Activated CD4-positive, alpha-beta memory T cell treated with anti-CD3 and anti-CD28 coated beads for 36 hours (primary cell): Measurements from ENCODE around the gene HADHA. TPM values are rescaled to one million over a fixed set of nuclear protein-coding genes. Genes with fewer than 3 reads are reported as not detected.
A peak's percentile ranks its signal among the peaks of the same experiment; 100 is the strongest.

Experiments
- CTCF ChIA-PET: fragments of 350-600 bp; sonication (Branson Sonifier 250); formaldehyde crosslinking; loops from one replicate; lab custom pipeline; 2021; ENCODE audit warnings: antibody characterized with exemption, inconsistent platforms; lab: Charles Lee
- POLR2A ChIA-PET: fragments of 350-600 bp; sonication (Branson Sonifier 250); formaldehyde crosslinking; loops from one replicate; lab custom pipeline; 2021; ENCODE audit warnings: antibody characterized with exemption; lab: Charles Lee
- DNase-seq: peaks from one replicate; pipeline ENCODE4 v3.0.0-alpha.2; 2020
- H3K27ac Mint-ChIP-seq: one replicate; pipeline ENCODE4 v1.8.0; 2021; ENCODE audit warnings: mixed read lengths
- H3K27me3 Mint-ChIP-seq: one replicate; pipeline ENCODE4 v1.8.0; 2021; ENCODE audit warnings: mixed read lengths
- H3K36me3 Mint-ChIP-seq: one replicate; pipeline ENCODE4 v1.8.0; 2021; ENCODE audit warnings: mixed read lengths
- H3K4me1 Mint-ChIP-seq: one replicate; pipeline ENCODE4 v1.8.0; 2021; ENCODE audit warnings: low read depth, mixed read lengths
- H3K4me3 Mint-ChIP-seq: one replicate; pipeline ENCODE4 v1.8.0; 2021; ENCODE audit warnings: mild to moderate bottlenecking, mixed read lengths
- H3K9me3 Mint-ChIP-seq: one replicate; pipeline ENCODE4 v1.8.0; 2021; ENCODE audit warnings: mixed read lengths
- intact Hi-C: fragments of 100-400 bp; cut with micrococcal nuclease; formaldehyde crosslinking; loops from one replicate; pipeline ENCODE4 v1.15.1; 2023
- total RNA-seq, 2 experiments: library from RNA; stranded (reverse); gene quantifications; one replicate each; pipeline ENCODE4 v1.2.3, GENCODE V29; 2021

Gene HADHA
- 100 to 1,000 TPM; 129 to 130 TPM for total RNA-seq

DNA sequence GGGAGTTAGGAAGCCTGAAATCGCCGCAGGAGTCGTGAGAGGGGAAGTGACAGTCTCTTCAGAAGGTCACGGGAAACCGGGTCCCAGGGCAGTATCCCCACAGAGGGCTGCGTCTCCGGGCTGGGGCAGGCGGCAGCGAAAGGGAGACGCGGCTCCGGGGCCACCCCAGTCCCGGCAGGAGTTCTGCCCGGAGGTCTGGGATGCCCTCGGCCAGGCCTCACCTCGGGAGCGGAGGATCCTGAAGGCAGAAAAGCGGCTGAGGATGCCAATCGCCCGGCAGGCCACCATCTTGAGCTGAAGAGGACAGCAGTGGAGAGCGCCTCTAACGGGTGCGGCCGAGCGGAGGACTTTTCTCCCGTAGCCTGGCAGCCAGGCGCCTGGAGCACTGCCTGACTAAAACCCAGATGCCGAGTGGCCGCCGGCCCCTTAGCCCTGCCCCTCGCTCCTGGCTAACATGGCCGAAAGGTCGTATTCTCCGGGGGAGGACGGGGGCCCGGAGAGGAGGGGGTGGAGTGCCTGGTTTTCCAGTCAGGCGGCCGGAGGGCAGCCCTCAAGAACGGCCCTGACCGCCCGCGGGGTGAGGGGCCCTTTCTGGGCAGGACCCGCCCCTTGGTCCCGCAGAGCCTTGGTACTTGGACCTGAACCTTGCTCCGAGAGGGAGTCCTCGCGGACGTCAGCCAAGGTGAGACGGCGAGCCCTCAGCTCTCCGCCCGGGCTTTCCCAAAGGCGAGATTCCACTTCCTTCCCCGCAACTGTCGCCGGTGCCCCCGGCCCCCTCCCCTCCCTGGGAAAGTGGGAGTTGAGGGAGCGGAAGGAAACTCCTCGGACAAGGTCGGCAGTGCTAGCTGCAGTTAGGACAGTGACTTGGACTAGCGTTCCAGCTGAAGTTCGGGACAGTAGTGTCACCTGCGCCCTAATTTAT is at the start of gene HADHA, which contains the start of gene HADHB:
Gene HADHA, minus strand, starts transcription at position 324 of the 922 bp plus-strand sequence. Its CDS starts 36 bp downstream, at position 288.
Gene HADHB, plus strand, starts transcription at position 631 of the 922 bp plus-strand sequence. CDS start 9,316 bp downstream, outside the sequence.
- peaks cover 10% of the 10 kb centered on the region for H3K36me3 Mint-ChIP-seq
- intact Hi-C loops, result loop anchor here (2.0 to 10.0 kb wide), 6 partner anchors 47 to 366 kb away; partner anchors contain the start of genes ASXL2 and RAB10
- H3K4me1 Mint-ChIP-seq, result peaks cover 48% of the 10 kb centered on the region
- CTCF ChIA-PET, result interaction anchor here (0.7 to 3.5 kb wide), 8 partner anchors 33 to 333 kb away, joined by 3 to 15 read pairs (median 5); partner anchors contain the start of gene ADGRF3
- POLR2A ChIA-PET, result interaction anchor here (0.6 to 4.0 kb wide), 8 partner anchors 16 to 891 kb away, joined by 3 to 34 read pairs (median 3); partner anchors contain the start of genes ADGRF3 and SELENOI
- DNase-seq, result peak; percentile 90
- no peaks in the 10 kb centered on the region for H3K9me3 Mint-ChIP-seq
- H3K4me3 Mint-ChIP-seq, result peak within 1 kb of the TSS; percentile 98
- H3K27ac Mint-ChIP-seq, result peak within 1 kb of the TSS; percentile 95
- H3K27me3 Mint-ChIP-seq, result no peaks in the 10 kb centered on the region

DNA sequence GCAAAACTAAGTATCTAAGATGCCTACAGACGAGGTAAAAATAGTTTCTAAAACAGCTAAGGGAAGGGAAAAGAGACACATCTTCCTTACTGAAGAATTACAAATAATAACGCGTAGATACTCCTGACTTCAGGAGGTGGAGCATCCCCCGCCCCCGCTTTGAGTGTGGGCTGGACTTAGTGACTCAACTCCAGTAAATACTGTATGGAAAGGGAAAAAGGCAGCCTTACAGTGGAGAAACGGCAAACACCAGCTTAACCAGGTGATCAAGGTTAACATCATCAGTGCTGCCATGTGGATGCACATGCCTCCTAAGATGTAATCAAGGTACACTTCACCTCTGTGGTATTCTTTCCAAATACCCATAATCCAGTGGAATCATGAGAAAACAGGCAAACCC is 48.2 kb upstream of the HADHA start:
- POLR2A ChIA-PET, result no interaction called here
- Mint-ChIP-seq H3K4me1 (peaks cover 7% of the 10 kb centered on the region), H3K9me3 (no peaks in the 10 kb centered on the region), H3K36me3 (peaks cover 2% of the 10 kb centered on the region), H3K27me3 (no peaks in the 10 kb centered on the region), H3K27ac (no peak overlapping the region), H3K4me3 (no peak overlapping the region)
- CTCF ChIA-PET, result no interaction called here
- DNase-seq, result no peak
- intact Hi-C loops, result no loop called here

DNA sequence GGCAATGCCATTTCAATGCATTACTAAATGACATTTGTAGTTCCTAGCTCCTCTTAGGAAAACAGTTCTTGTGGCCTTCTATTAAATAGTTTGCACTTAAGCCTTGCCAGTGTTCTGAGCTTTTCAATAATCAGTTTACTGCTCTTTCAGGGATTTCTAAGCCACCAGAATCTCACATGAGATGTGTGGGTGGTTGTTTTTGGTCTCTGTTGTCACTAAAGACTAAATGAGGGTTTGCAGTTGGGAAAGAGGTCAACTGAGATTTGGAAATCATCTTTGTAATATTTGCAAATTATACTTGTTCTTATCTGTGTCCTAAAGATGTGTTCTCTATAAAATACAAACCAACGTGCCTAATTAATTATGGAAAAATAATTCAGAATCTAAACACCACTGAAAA is 45.6 kb upstream of the HADHA start:
- Mint-ChIP-seq H3K27me3 (no peaks in the 10 kb centered on the region), H3K9me3 (no peaks in the 10 kb centered on the region), H3K36me3 (peaks cover 12% of the 10 kb centered on the region), H3K27ac (no peak overlapping the region), H3K4me3 (no peak overlapping the region), H3K4me1 (peaks cover 7% of the 10 kb centered on the region)
- no peak for DNase-seq
- ChIA-PET POLR2A (no interaction called here), CTCF (no interaction called here)
- intact Hi-C loops, result no loop called here

DNA sequence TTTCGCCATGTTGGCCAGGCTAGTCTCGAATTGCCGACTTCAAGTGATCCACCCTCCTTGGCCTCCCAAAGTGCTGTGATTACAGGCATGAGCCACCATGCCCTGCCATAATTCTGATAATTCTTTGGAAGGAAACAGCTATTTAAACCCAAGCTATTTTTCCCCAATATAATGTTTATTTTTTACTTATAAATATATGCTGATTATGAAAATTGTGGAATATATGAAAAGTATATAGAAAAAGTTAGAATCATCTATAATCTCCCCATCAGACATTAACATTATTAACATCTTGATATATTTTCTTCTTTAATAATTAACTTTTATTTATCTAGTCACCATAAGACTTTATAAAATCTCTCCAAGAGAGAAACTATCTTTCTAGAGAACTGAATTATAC is 41.5 kb upstream of the HADHA start:
- POLR2A ChIA-PET, result no interaction called here

DNA sequence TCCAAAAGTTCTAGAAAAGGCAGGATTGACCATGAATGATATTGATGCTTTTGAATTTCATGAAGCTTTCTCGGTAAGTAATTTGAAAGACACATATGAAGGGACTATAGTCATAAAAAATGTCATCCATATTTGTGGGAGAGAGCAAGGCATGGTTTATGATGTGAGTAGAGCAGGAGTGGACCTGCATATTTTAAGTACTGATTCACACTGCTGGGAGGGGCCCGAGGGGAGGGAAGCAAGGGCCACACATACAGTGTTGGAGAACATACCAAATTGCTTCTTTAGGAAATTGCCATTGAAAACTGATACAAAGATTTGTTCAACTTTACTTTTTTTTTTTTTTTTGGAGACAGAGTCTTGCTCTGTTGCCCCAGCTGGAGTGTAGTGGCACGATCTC is 39.7 kb upstream of the HADHA start:
- Mint-ChIP-seq H3K36me3 (peaks cover 43% of the 10 kb centered on the region), H3K4me1 (no peaks in the 10 kb centered on the region), H3K27ac (no peak overlapping the region), H3K9me3 (no peaks in the 10 kb centered on the region), H3K27me3 (no peaks in the 10 kb centered on the region), H3K4me3 (no peak overlapping the region)
- intact Hi-C loops, result no loop called here
- no peak for DNase-seq
- CTCF ChIA-PET, result interaction anchor here (0.9 kb wide), 1 partner anchor 24 kb away, joined by 3 read pairs; no protein-coding TSS in a partner anchor
- POLR2A ChIA-PET, result no interaction called here

More for the DNA sequence above, 41.5 kb upstream of the HADHA start:
- intact Hi-C loops, result no loop called here
- CTCF ChIA-PET, result no interaction called here
- H3K9me3 Mint-ChIP-seq, result no peaks in the 10 kb centered on the region
- H3K4me1 Mint-ChIP-seq, result no peaks in the 10 kb centered on the region
- no peak overlapping the region for H3K4me3 Mint-ChIP-seq
- no peak for DNase-seq
- H3K27me3 Mint-ChIP-seq, result no peaks in the 10 kb centered on the region
- H3K36me3 Mint-ChIP-seq, result peaks cover 32% of the 10 kb centered on the region
- no peak overlapping the region for H3K27ac Mint-ChIP-seq

DNA sequence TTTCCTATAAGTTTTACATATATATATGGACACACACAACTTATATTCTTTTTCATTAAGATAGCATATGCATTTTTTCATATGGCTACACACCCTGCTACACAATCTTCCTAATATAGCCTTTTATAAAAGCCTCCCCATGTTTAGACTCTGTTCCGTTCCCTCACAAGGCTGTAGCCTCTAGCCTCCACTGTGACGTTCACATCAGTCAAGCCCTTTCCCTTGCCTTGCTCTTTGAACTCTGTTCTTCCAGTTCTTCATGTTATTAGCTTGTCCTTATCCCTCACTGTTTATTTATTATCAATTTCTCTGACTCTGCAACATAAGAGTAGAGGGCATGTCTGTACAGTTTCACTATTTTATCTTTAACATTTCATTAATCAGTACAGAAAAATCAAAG is 39.2 kb upstream of the HADHA start:
- ChIA-PET POLR2A (no interaction called here), CTCF (interaction anchor here (0.9 kb wide), 1 partner anchor 23 kb away, joined by 3 read pairs; no protein-coding TSS in a partner anchor)
- no peak for DNase-seq
- H3K9me3 Mint-ChIP-seq, result no peaks in the 10 kb centered on the region
- H3K36me3 Mint-ChIP-seq, result peaks cover 48% of the 10 kb centered on the region
- intact Hi-C loops, result no loop called here
- H3K27me3 Mint-ChIP-seq, result no peaks in the 10 kb centered on the region
- H3K27ac Mint-ChIP-seq, result no peak overlapping the region
- H3K4me1 Mint-ChIP-seq, result no peaks in the 10 kb centered on the region
- H3K4me3 Mint-ChIP-seq, result no peak overlapping the region

DNA sequence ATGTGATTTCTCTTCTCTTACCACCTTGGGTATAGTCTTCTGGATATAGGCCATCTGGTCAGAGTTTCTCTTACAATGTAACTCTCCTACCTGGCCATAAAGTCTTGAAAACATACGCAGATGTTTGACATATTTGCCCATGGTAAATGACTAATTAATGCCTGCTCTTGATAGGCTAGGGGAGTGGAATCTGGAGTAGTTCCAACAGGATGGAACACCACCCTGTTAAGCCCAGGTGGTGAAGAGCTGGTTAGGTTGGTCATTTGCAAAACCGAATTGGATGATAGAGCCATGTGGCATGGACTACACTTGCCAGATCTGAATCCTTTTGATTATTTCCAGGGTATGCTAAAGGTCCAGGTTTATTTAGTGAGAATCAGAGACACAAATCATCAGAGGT is 36.8 kb upstream of the HADHA start:
- H3K4me1 Mint-ChIP-seq, result no peaks in the 10 kb centered on the region
- intact Hi-C loops, result no loop called here
- no peak overlapping the region for H3K27ac Mint-ChIP-seq
- no peak overlapping the region for H3K4me3 Mint-ChIP-seq
- H3K27me3 Mint-ChIP-seq, result no peaks in the 10 kb centered on the region
- H3K9me3 Mint-ChIP-seq, result no peaks in the 10 kb centered on the region
- DNase-seq, result no peak
- ChIA-PET CTCF (no interaction called here), POLR2A (no interaction called here)
- peaks cover 51% of the 10 kb centered on the region for H3K36me3 Mint-ChIP-seq

DNA sequence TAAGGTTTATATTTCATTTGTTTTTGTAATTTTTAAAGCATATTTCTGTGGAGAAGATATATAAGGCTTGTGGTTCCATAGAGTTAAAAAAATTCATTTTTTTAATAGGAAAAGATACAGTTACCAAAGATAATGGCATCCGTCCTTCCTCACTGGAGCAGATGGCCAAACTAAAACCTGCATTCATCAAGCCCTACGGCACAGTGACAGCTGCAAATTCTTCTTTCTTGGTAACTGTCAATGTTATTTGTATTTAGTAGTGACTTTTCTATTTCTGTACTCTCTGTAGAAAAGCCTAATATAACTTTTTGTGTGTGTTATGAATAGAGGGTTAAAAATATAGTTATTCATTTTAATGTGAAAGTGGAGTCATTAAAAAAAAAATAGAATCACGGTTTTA is 35.5 kb upstream of the HADHA start:
- intact Hi-C loops, result no loop called here
- H3K27ac Mint-ChIP-seq, result no peak overlapping the region
- ChIA-PET CTCF (no interaction called here), POLR2A (interaction anchor here (0.8 kb wide), 1 partner anchor 9 kb away, joined by 3 read pairs; no protein-coding TSS in a partner anchor)
- no peak for DNase-seq
- no peaks in the 10 kb centered on the region for H3K4me1 Mint-ChIP-seq
- H3K9me3 Mint-ChIP-seq, result no peaks in the 10 kb centered on the region
- no peak overlapping the region for H3K4me3 Mint-ChIP-seq
- peaks cover 47% of the 10 kb centered on the region for H3K36me3 Mint-ChIP-seq
- no peaks in the 10 kb centered on the region for H3K27me3 Mint-ChIP-seq

DNA sequence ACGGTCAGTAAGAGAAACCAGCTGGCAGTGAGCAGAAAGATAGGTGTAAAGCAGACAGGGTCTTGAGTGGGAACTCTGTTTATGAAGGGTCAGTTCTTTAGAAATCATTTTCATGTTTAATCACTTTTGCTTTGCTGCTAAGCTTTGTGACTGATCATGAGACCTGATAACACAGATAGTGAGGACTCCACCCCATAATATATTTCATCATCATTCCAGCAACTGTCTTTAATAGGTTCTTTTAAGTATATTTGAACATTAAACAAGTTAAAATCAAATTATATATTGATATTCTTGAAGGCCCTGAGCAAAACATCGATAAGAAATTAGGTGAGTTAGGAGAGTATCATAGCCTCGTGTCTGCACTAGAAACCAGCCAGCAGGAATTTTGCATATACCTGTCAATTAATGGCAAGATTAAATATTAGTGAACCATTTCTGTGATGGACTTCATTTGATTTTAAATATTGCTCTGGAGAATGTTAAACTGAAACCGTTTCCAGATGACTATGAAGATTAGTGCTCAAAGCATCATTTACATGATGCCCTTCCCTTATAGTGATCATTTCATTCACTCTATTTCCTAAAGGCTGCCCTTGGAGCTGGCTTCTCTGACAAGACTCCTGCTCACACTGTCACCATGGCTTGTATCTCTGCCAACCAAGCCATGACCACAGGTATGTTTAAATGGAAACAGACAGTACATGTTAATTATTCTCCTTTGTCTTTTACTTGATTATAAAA is 32.2 kb upstream of the HADHA start:
- peaks cover 37% of the 10 kb centered on the region for H3K36me3 Mint-ChIP-seq
- no peaks in the 10 kb centered on the region for H3K27me3 Mint-ChIP-seq
- H3K4me3 Mint-ChIP-seq, result no peak overlapping the region
- ChIA-PET POLR2A (interaction anchor here (0.5 kb wide), 1 partner anchor 22 kb away, joined by 3 read pairs; no protein-coding TSS in a partner anchor), CTCF (interaction anchor here (0.6 kb wide), 1 partner anchor 33 kb away, joined by 3 read pairs; the partner anchor contains the start of gene HADHA)
- DNase-seq, result no peak
- intact Hi-C loops, result no loop called here
- no peak overlapping the region for H3K27ac Mint-ChIP-seq
- H3K9me3 Mint-ChIP-seq, result no peaks in the 10 kb centered on the region
- peaks cover 2% of the 10 kb centered on the region for H3K4me1 Mint-ChIP-seq

DNA sequence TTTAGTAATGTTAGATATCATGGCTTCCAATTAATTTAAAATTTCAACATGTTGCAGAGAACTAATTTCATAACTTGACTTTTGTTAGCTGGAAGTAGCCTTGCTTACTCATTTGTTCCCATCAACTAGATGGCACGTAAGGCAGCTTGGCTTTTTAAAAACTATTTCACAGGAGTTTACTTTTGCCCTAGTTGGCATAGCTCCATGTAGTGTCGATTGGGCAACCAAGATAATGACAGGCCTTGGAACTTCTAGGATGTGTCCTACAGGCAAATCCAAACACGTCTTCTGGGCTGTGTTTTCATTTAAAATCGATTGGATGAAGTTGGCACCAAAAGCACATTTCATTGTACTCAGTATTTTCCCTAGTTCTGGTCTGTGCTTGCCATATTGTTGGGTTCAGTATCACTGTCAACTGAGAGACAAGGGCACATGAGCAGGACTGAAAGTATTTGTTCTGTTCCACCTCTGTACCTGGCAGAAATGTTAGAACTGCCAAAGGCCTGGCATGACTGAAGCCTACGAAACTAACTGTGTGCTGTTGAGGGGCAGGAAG is 29.7 kb upstream of the HADHA start:
- Mint-ChIP-seq H3K4me1 (peaks cover 14% of the 10 kb centered on the region), H3K4me3 (no peak overlapping the region), H3K9me3 (no peaks in the 10 kb centered on the region), H3K27me3 (no peaks in the 10 kb centered on the region), H3K36me3 (peaks cover 22% of the 10 kb centered on the region), H3K27ac (no peak overlapping the region)
- no peak for DNase-seq
- ChIA-PET POLR2A (no interaction called here), CTCF (interaction anchor here (0.6 kb wide), 2 partner anchors 73 to 349 kb away, joined by 3 read pairs; no protein-coding TSS in a partner anchor)
- intact Hi-C loops, result no loop called here

DNA sequence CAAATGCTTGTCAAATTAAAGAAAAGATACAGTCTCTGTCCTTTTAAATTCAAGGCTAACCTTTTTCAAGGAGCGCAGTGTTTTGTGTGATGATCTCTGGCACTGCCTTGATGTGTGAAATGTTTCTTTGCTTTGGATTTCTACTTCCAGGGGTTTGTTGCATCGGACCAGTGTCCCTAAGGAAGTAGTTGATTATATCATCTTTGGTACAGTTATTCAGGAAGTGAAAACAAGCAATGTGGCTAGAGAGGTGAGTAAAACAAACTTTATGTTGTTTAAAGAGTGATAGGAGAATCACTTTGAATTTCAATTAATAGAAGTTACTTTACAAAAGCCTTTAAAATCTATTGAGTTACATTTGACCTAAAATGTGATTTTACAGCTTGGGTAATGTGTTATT is 29.1 kb upstream of the HADHA start:
- ChIA-PET CTCF (interaction anchor here (0.6 kb wide), 1 partner anchor 73 kb away, joined by 3 read pairs; no protein-coding TSS in a partner anchor), POLR2A (no interaction called here)
- Mint-ChIP-seq H3K4me1 (peaks cover 16% of the 10 kb centered on the region), H3K36me3 (peaks cover 16% of the 10 kb centered on the region), H3K9me3 (no peaks in the 10 kb centered on the region), H3K27me3 (no peaks in the 10 kb centered on the region), H3K4me3 (no peak overlapping the region), H3K27ac (no peak overlapping the region)
- DNase-seq, result no peak
- intact Hi-C loops, result no loop called here
